HG02870 (cell line): Measurements from ENCODE around the gene ZBTB38.
A peak's percentile ranks its signal among the peaks of the same experiment; 100 is the strongest.

ENCODE experiments used
- ATAC-seq: cut with Tn5 transposase; IDR thresholded peaks from one replicate; pipeline ENCODE4 v1.9.1; 2021; ENCODE audit warnings: mild to moderate bottlenecking, moderate library complexity; ENCODE audit not compliant: unreplicated experiment

Gene ZBTB38

GRCh38 chr3:141368062-141368924 is at the start of gene ZBTB38:
Gene ZBTB38 (plus strand): TSS chr3:141368504. CDS start chr3:141442389, 73,885 bp downstream.
- ATAC-seq: no peak

GRCh38 chr3:141320399-141321108 is 47.8 kb upstream of the ZBTB38 start:
- no peak for ATAC-seq

- no peak for ATAC-seq
Observed at GRCh38 chr3:141321109-141321497, 47.2 kb upstream of the ZBTB38 start.

GRCh38 chr3:141323936-141324704 is 44.2 kb upstream of the ZBTB38 start:
- no peak for ATAC-seq

GRCh38 chr3:141326123-141326522 is 42.2 kb upstream of the ZBTB38 start:
- ATAC-seq: no peak

GRCh38 chr3:141326626-141327025 is 41.7 kb upstream of the ZBTB38 start:
- ATAC-seq: no peak

GRCh38 chr3:141328286-141329166 is 39.8 kb upstream of the ZBTB38 start:
- ATAC-seq: peak; percentile 57

- ATAC-seq: no peak
Observed at GRCh38 chr3:141330235-141330634, 38.1 kb upstream of the ZBTB38 start.

GRCh38 chr3:141330718-141331376 is 37.5 kb upstream of the ZBTB38 start:
- no peak for ATAC-seq

- no peak for ATAC-seq
Observed at GRCh38 chr3:141331377-141332318, 36.7 kb upstream of the ZBTB38 start.

GRCh38 chr3:141332416-141332815 is 35.9 kb upstream of the ZBTB38 start:
- no peak for ATAC-seq

GRCh38 chr3:141333836-141334626 is 34.3 kb upstream of the ZBTB38 start:
- no peak for ATAC-seq

GRCh38 chr3:141334627-141335250 is 33.6 kb upstream of the ZBTB38 start:
- no peak for ATAC-seq

- ATAC-seq: no peak
Observed at GRCh38 chr3:141335531-141336061, 32.7 kb upstream of the ZBTB38 start.

GRCh38 chr3:141336672-141337522 is 31.4 kb upstream of the ZBTB38 start:
- peak; percentile 93 for ATAC-seq

- ATAC-seq: no peak
Observed at GRCh38 chr3:141337523-141337854, 30.8 kb upstream of the ZBTB38 start.
